Fibroblast of skin of abdomen (primary cell): ENCODE measurements around the gene CPXM1.
A peak's percentile ranks its signal among the peaks of the same experiment; 100 is the strongest.
"Not testable (repeated sequence)": the region's sequence is repeated elsewhere in the genome, so short reads cannot be mapped to it uniquely, and the experiment has no call there.

Source experiments
- DNase-seq: peaks from one replicate; pipeline ENCODE4 v3.0.0-alpha.2; 2013

CPXM1 gene

DNA sequence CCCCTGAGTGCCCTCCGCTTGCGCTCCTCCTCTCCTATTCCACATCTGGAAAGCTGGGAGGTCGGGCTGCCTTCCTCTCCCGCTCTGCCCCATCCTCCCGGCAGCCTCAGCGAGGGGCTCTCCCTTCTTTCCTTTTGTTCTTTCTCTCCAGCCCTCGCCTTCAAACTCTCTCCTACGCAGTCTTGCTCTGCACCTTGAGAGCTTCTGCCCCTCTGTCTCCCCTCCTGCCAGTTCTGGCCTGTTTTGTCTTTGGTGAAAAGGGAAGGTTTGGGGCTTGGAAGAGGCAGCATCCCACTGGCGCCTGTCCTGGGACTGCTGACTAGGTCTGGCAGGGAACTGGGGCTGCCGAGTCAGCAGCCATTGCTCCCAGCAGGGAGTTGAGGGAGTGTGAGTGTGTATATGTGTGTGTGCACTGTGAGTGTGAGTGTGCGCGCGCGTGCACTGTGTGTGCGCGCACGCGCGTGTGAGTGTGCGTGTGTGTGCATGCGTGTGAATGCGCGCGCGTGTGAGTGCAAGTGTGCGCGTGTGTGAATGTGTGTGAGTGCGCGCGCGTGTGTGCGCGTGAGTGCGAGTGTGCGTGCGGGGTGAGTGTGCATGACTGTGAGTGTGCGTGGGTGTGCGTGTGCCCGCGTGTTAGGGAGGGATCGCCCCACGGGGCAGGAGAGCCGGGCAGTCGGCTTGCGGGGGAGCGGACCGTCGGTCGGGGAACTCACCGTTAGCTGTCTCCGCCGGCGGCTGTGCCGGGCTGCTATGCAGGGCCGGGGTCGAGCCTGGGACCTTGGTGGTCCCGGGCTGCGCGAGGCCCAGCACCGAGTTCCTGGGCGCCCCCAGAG lies 523 bp downstream of the CPXM1 start:
- peak; percentile 9 for DNase-seq

DNA sequence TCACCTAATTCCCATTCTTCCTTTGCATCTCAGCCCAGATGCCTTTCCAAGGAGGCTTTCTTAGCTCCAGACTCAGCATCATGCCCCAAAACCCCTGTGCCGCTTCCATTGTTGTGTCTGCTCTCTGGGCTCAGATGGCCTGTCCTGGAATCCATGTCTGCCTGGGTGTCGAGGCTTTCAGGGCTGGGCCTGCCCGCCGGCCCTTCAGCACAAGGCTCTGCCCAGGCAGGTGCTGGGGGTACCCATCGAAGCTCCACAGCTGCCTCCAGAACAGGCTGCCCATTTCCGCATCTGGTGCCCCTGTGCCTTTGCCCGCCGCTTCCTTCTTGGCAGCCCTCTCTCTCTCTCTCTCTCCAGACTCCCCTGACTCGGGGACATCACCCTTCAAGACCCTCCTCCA lies 1.2 kb downstream of the CPXM1 start:
- no peak for DNase-seq

DNA sequence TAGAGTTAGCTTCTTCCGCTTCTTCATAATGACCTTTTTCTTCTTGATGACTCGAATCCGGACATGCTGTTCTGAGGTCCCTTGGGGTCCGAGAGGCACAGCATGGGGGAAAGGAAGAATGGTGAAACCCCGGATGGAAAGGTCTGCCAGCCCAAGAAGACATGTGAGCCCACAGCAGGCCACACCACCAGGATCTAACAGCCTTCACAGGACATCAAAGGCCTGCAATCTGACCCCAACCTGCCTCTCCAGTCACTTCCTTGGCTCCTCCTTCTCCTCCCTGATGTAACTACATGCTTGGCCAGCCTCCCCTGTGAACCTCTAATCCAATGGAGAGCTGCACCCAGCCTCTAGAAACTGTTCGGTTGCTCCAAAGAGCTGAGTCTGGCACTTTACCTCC lies 1.6 kb downstream of the CPXM1 start:
- no peak for DNase-seq

DNA sequence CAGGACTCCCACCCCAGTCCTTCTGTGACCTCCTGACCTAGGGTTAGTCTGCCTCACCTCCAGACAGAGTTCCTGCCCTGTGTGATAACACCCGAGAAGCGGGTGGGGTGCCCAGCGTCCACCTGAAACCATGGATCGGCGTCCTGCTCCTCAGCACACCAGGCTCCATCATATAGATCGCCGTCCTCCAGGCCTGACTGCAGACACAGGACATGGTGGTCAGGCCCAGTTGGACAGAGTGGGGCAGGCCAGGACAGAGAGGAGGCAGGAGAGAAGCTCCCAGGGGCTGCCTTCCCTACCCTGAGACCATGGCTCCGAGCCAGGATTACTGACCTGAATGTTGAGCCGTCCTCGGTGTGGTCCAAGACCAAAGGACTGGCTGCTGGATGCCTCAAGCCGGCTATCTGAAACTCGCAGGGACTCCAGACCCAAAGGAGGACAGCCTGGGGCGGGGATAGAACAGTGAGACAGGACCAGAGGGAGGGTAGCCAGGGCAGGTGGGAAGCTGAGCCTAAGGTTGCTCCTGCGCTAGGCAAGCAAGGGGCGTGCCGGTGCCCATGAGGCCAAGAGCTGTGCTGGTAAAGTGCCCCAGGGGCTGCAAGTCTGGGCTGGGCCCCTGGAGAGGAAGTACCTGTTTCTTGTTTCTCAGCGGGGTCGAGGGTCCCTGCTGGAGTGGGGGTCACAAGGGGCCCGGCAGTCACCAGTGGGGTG lies 2.2 kb downstream of the CPXM1 start:
- no peak for DNase-seq

DNA sequence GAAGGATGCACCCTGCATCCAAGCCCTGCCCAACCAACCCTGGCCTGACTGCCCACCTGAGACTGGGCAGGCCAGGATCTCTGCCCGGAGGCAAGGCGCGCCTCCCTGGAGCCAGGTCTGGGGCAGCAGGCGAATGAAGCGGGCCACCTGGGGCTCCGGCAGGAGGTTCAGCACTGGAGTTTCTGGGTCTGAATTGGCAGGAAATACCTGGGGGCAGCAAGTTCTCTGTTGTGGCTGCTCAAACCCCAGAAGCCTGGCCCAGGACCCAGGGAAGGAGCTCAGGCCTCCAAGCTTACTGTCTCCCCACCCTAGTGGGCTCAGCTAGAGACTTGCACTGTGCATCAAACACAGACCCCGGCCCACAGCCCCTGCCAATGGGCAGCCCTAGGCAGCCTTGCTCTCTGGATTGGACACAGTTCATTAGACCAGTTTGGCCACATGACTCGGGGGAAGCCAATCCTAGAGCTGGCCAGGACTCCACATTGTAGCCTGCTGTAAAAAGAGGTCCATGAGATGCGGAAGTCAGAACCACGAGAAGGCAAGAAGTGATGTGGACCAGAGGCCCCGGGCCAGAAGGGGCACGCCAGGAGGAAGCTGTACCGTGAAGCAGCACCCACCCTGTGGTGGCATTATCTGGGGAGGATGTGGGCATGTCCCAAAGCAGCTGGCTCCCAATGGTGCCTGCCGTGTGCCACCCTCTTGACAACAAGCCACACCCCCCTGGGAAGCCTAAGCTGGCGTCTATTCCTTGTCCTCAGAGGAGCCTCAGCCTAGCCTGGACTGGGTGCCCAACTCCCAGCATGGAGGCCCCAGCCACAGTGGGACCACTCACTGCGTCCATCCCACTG lies 3.1 kb downstream of the CPXM1 start:
- DNase-seq: no peak

DNA sequence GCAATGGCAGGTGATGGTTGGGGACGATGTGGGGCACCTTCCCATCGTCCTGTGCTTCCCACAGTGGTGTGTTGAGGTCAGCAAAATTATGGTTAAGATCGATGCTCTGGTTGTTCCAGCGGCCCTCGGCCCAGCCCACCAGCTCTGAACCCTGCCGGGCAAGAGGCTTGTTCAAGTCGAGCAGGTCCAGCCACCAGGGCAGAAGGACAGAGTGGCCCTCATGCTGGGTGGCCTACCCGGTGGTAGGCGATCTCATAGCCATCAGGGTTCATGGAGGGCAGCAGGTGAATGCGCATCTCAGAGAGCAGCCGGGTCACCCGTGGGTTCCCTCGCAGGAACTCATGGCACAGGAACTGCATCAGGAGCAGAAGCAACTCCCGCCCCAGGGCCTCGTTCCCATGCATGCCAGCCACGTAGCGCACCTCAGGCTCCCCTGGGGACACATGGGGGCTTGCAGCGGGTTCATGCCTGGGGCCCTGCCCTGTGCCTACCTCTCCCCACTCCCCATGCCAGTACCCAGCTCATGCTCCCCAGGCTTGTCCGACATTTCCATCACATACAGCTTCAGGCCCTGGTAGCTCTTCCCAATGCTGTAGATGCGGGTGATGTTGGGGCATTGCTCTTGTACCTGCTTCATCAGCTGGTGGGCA lies 4.3 kb downstream of the CPXM1 start:
- DNase-seq: no peak

DNA sequence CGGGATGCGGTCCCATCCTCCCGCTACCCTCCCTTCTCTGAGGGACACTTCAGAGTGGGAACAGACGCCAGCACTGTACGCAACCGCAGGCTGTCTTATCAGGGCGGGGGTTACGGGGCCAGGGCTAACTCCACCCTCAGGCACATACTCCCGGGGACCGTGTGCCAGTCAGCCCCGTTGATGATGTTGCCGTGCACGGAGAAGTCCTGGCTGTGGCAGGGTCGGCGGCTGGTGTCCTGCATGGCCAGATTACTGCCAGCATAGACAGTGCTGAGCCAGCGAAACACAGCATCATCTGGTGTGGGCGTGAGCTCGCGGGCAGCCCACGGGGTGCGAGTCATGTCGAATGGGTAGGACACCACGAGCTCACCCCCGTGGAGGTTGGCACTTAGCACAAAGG lies 5.0 kb downstream of the CPXM1 start:
- no peak for DNase-seq

DNA sequence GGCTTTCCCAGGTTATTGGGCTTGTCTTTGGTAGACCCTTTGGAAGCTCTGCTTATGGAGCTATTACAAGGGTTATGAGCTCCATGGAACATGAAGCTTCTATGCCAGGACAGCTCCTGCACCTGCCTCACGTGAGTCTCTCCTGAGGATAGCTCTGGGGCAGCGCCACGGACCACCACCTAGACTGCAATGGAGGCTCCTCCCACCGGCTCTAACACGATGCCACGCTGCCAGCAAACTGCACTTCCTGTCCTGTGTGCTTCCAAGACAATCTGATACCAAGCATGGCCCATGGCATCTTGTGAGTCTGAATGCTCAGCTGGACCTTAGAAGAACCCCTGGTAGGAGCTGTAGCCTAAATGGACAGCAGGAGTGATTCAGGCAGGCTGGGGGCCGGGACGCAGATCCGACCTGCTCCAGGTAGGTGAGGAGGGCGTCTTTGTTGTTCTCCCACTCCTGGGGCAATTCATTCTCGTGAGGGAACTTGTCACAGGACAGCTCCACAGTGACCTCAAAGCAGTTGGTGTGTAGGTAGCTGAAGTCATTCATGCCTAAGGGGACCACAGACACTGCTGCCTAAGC lies 5.5 kb downstream of the CPXM1 start:
- DNase-seq: no peak

DNA sequence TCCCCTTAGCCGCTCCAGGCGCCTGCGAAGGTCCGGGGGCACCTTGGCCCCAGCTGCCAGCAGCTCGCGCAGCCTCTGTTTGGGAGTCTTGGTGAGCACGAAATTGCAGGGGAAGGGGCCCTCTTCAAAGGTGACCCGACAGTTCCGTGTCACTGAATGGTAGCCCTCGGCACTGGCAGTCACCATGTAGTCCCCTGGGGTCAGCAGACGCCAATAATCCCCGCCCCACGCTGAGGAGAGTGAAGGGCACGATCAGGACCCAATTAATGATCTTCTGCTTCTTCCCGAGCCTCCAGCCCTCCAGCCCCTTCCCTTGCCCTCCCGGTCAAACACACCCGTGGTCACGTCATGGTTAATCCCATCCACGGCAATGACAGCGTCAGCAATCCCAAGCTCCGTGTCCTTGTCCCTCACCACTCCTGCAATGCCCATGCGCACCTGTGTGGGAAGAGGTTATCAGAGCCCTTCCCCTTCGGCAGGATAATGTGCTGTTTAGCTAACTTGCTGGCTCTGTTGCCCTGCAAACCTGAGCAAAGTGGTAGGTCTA lies 6.2 kb downstream of the CPXM1 start:
- DNase-seq: no peak

DNA sequence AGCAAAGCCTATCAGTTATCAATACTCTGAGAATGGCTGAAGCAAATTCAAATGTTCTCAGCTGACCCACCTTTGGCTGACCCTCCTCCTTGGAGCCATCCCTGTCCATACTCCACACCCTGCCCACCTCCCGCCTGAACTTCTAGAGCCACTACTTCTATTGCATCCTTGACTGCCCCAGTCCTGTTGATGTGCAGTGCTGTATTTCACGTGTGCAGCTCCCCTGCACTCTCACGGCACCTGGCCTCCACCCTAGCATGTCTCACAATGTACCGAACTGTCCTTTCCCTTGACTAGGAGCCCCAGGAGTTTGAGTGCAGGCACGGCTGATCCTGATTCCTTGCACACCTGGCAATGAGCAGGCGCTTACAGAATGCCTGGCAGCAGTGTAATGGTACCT lies 7.0 kb downstream of the CPXM1 start:
- DNase-seq: no peak

DNA sequence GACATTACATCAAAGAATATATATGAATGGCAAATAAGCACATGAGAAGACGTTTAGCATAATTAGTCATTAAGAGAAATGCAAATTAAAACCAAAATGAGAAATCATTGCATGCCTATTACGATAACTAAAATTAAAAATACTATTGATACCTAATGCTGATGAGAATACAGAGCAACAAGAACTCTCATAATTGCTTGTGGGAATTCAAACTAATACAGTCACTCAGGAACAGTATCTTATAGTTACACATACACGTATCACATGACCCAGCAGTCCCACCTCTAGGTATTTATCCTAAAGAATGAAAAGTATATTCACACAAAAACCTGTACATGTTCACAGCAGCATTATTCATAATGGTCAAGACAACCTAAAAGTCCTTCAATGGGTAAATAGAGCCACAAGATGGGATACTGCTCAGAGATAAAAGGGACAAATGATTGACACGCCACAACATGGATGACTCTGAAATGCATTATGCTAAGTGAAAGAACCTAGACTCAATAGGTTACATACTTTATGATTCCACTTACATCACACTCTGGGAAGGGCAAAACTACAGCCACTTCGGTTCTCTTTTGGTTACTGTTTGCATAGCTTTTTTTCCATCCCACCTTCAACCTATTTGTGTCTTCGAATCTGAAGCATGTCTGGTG lies 16.4 kb downstream of the CPXM1 start:
- no peak for DNase-seq

DNA sequence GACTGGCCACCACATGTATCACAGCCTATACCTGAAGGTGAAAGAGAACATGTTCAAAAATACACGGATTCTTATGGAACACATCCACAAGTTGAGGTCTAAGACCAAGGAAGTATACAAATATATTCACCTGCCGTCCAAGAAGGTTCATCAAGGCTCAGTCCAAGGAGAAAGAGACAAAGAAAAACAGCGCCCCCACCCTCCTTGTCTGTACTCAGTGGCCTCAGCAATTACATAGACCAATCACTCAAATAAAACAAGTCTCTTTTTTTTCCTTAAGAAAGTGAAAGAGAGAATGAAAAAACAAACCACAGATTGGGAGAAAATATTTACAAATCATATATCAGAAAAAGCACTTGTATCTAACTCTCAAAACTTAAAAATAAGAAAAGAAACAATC lies 19.5 kb downstream of the CPXM1 start:
- no peak for DNase-seq

DNA sequence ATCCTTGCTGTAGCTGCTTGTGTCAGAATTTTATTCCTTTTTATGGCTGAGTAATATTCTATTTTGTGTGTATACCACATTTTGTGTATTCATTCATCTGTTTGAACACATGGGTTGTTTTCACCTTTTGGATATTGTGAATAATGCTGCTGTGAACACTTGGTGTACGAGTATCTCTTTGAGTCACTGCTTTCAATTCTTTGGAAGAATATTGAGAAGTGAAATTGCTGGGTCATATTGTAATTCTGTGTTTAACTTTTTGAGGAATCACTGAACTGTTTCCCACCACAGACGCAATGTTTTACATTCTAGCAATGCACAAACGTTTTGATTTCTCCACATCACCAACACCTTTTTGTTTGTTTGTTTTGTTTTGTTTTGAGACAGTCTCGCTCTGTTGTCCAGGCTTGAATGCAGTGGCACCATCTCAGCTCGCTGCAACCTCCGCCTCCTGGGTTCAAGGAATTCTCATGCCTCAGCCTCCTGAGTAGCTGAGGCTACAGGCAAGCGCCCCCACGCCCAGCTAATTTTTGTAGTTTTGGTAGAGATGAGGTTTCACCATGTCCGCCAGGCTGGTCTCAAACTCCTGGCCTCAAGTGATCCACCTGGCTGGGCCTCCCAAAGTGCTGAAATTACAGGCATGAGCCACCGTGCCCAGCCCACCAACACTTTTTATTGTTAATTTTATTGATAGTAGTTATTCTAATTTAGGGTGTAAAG lies 21.7 kb downstream of the CPXM1 start:
- DNase-seq: no peak

DNA sequence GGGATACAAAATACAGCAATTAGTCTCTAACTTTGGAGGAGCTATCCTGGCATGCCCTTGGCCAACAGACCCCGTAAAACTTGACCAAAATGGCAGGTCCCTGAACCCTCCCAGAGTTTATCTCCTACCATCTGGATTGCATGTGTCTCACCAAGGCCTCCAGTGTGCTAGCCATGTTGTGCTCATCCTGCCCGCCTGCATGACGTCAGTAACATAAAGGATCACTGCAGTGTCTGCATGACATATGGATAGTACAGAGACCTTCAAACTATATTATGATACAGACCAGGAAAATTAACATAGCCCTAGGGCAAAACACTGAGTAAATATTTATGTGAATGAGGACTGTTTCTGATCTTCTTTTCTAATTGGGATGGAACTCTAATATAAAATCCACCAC lies 25.3 kb downstream of the CPXM1 start:
- DNase-seq: peak; percentile 53

DNA sequence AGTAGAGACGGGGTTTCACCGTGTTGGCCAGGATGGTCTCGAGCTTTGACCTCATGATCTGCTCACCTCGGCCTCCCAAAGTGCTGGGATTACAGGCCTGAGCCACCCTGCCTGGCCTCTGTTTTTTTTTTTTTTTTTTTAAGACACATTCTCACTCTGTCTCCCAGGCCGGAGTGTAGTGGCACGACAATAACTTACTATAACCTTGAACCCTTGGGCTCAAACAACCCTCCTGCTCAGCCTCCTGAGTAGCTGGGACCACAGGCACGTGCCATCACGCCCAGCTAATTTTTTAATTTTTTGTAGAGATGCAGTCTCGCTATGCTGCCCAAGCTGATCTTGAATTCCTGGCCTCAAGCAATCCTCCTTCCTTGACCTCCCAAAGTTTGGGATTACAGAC lies 26.6 kb downstream of the CPXM1 start:
- no peak for DNase-seq

DNA sequence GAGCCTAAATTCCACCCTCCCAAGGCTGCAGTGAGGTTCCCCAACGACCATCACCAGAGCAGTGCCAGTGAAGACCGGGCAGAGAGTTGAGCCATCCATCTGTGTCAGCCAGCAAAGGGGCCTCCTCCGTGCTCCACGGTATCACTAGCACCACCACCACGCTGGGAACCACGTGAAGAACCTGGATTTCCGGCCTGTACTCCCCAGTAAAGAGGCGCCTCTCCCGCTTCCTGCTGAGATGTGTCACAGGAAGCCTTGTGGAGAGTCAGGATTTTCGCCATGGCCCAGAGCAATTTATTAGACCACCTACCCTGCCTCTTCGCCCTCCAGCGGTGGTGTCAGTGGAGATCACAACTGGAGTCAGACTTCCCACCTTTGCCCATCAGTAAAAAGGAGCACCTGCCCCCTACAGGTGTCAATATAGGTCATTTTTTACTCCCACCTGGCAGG lies 28.8 kb downstream of the CPXM1 start:
- DNase-seq: no peak

DNA sequence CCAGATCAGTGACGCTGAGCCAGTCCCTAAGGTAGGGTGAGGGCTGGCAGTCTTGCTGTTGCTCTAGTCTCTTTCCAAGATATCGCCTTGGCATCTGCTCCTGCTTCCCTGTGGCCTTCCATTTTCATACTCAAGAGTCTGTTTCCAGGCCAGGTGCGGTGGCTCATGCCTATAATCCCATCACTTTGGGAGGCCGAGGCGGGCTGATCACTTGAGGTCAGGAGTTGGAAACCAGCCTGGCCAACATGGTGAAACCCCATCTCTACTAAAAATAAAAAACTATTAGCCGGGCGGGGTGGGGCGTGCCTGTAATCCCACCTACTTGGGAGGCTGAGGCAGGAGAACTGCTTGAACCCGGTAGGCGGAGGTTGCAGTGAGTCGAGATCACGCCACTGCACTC lies 30.3 kb downstream of the CPXM1 start:
- not testable (repeated sequence) for DNase-seq

DNA sequence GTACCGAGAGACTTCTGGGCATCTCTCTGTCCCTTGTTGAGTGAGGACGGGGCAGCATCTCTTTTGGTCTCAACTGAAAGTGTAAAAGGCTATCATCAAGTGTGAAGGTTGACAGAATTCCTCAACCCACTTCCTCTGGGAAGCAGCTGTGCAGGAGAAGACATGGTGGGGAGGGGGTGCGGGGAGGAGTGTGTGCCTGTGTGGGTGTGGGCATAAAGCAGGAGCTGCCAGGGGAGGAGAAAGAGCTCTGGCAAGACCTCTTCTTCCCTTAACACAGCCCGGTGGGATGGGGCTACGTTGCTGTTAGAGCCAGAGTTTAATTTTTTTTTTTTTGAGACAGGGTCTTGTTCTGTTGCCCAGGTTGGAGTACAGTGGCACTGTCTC lies 31.8 kb downstream of the CPXM1 start:
- no peak for DNase-seq

DNA sequence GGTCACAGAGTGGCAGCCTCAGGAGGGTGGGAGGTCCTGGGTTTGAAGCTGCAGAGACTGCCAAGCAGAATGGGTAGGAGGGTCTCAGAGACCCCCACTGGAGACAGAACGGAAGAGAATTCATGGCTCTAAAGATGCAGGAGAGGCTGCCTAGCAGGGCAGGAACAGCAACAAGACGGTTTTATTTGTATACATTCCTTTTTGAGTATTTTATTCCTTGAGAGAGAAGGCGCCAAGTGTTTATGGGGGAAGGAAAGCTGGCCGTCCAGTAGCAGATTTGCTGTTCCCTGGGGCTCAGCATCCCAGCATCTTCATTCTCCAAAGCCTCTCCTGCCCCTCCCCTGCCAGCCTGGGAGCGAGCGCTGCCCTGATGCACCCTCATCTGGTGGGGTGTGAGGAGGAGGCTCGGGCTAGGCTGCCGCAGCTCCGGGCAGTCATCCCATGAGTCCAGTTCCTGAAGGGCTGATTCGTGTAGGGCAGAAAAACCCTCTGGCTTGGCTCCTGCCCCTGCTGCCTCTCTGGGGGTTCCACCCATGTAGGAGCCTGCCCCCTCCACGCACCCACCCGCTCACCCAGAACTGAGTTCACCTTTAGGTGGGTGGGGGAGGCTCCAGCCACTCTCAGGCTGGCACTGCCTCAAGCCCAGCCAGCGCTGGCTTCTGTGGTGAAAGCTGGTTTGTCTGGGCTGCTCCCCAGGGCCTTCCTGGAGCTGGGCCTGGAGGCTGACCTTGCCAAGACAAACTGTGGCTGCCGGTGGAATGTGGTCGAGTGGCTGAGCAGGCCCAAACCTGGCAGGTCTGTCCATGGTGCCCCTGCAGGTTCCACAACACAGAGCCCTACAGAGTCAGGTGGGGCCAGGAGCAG lies 32.4 kb downstream of the CPXM1 start:
- DNase-seq: no peak

DNA sequence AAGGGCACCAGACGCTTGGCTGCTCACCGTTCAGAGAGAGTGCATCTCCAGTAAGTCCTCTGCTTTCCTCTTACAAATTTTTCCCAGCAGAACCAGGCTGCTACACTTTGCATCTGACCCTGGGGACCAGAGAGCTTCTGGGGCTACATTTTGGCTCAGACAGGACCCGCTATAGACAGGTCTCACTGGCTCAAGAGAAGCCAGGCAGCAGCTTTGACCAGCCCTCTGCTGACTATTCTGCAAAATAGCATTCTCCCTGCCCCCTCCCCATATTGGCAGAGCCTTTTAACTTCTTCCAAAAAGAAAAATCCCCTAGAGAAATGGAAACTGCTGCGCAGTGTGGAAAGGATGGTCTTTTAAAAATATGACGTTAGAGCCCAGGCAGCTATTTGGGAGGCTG lies 37.2 kb downstream of the CPXM1 start:
- no peak for DNase-seq
